ENCODE results near the gene TBX20.
"Not testable (repeated sequence)": the region's sequence is repeated elsewhere in the genome, so short reads cannot be mapped to it uniquely, and the experiment has no call there.

Gene TBX20

GRCh38 chr7:35228496-35229051, 25.3 kb downstream of the TBX20 start:
- not testable (repeated sequence) for DNase-seq

- DNase-seq, result not testable (repeated sequence)
Measured at GRCh38 chr7:35227438-35227837, 26.5 kb downstream of the TBX20 start.

GRCh38 chr7:35222445-35222844, 31.5 kb downstream of the TBX20 start:
- DNase-seq, result not testable (repeated sequence)

- not testable (repeated sequence) for DNase-seq
Measured at GRCh38 chr7:35220176-35220575, 33.7 kb downstream of the TBX20 start.

DNA sequence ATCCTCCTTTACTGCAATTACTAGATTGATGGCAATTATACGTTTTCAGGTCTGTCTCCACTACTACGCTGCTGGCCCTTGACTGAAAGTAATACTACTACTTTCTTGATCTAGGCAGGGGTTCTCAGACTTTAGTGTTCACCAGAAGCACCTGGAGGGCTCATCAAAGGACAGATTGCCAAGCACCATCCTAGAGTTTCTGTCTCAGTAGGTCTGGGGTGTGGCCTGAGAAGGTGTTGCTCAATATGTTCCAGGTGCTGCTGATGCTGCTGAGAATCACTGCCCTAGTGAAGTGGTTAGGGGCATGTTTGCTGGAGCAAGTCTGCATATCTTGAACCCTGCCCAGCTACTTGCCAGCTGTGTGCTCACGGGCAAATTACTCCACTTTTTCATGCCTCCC, 37.9 kb downstream of the TBX20 start:
- not testable (repeated sequence) for DNase-seq

GRCh38 chr7:35215063-35215462, 38.8 kb downstream of the TBX20 start:
- DNase-seq, result not testable (repeated sequence)

DNA sequence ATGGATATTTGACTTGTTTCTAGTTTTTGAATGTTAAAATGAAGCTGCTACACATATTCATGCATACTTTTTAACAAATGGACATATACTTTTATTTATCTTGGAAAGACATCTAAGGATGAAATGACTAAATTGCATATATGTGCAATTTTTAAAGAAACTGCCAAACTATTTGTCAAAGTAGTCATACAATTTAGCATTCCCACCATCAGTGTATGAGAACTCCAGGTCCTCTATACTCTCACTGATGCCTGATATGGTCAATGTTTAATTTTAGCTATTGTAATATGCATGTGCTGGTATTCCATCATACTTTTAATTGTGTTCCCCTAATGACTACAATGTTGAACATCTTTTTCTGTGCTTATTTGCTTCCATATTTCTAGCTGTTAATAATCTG, 47.0 kb downstream of the TBX20 start:
- not testable (repeated sequence) for DNase-seq

- DNase-seq, result not testable (repeated sequence)
Measured at GRCh38 chr7:35204850-35205249, 49.0 kb downstream of the TBX20 start.

DNA sequence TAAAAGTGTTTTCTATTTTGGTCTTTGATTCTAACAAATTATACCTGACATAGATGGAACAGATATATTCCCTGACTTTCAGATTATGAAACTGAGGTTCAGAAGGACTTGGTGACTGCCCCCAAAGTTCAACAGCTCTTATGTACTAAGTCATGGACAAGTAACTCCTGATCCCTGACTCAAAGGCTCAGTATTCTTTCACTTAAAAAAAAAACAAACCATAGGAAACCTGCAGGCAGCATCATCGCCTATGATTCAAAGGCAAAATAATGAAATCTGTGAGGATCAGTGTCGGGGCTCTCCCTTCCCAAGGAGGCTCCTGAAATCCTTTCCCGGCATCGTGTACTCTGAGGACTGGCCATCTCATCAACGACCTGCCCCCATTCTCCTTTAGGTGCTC, 49.9 kb downstream of the TBX20 start:
- not testable (repeated sequence) for DNase-seq

GRCh38 chr7:35202353-35202752, 51.5 kb downstream of the TBX20 start:
- DNase-seq, result not testable (repeated sequence)

GRCh38 chr7:35200170-35200569, 53.7 kb downstream of the TBX20 start:
- not testable (repeated sequence) for DNase-seq

GRCh38 chr7:35198370-35199140, 55.3 kb downstream of the TBX20 start:
- not testable (repeated sequence) for DNase-seq

GRCh38 chr7:35191571-35191970, 62.3 kb downstream of the TBX20 start:
- not testable (repeated sequence) for DNase-seq

GRCh38 chr7:35190146-35190773, 63.6 kb downstream of the TBX20 start:
- DNase-seq, result not testable (repeated sequence)

GRCh38 chr7:35186751-35187150, 67.1 kb downstream of the TBX20 start:
- DNase-seq, result peak in 20 of 56 donors; percentile 1 to 38 (median 10)

- peak in 51 of 56 donors; percentile 2 to 83 (median 51) for DNase-seq
Measured at GRCh38 chr7:35185908-35186731, 67.8 kb downstream of the TBX20 start.

DNA sequence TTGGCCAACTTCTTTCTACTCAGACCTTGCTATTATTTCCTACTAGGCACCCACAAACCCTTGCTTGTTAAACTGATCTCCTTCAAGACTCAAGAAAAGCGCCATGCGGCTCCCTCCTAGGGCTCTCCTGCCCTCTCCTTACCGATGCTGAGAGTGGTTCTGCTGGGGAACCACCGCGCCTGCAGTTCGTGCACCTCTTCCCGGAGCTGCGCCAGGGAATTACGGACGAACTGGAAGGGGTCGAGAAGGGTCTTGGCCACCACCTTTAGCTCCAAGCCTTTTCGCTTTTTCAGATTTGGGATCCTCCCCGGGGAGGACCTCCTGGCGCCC, 68.4 kb downstream of the TBX20 start:
- peak in 2 of 56 donors; percentile 22 to 26 for DNase-seq

DNA sequence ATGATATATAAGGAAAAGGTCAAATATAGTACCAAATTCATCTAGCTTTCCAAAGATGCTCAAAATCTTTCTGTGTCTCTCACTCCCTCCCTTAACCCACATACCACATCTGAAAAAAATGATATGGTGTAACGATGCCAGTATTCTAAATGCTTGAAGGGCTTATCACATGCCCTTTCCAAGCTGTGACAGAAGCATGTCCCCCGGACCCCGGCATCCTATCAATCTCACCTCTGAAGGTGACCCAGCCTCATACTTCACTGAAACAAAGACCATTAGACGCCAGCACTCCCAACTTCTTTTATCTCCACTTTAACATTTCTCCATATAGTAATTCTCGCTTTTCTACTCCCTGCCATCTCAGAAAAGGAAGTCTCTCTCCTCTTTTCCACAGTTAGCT, 68.9 kb downstream of the TBX20 start:
- not testable (repeated sequence) for DNase-seq

GRCh38 chr7:35183873-35184503, 69.9 kb downstream of the TBX20 start:
- not testable (repeated sequence) for DNase-seq

GRCh38 chr7:35180665-35181064, 73.2 kb downstream of the TBX20 start:
- not testable (repeated sequence) for DNase-seq

DNA sequence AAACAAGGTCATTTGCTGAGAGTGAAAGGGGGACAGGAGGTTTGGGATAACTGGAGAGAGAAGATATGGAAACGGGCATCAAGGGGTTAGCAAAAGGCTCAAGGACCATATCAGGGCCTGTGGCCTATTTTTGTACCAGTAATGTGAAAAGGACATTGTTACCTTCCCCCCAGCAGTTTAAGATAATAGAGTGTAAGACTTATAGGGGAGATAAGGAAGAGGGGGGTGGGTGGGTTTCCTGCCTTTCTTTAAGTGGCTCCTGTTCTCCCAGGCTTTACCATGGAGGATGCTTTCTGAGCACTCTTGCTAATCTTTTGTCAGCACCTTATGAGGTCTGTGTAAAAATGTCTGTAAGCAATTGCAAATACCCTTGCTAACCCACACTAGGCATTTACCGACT, 80.7 kb downstream of the TBX20 start:
- not testable (repeated sequence) for DNase-seq
